GM18498 (cell line): ENCODE results near the gene ASH1L.
"Not testable (repeated sequence)": the region's sequence is repeated elsewhere in the genome, so short reads cannot be mapped to it uniquely, and the experiment has no call there.

Source experiments
- ATAC-seq: cut with Tn5 transposase; IDR thresholded peaks from one replicate; pipeline ENCODE4 v1.9.1; 2021; ENCODE audit warnings: mild to moderate bottlenecking, moderate library complexity; ENCODE audit not compliant: unreplicated experiment

Gene ASH1L

GRCh38 chr1:155562581-155563376 is at the start of gene ASH1L:
Gene ASH1L, minus strand, starts transcription at chr1:155562803. Its CDS starts 41,284 bp downstream, at chr1:155521519.
- ATAC-seq, result peak; percentile 79

- ATAC-seq, result peak; percentile 30
These were observed 47.6 kb upstream of the ASH1L start for GRCh38 chr1:155610257-155610647.

- ATAC-seq, result peak; percentile 95
These were observed 47.1 kb upstream of the ASH1L start, which contains the start of gene MSTO1 for GRCh38 chr1:155609515-155610256. Gene MSTO1, plus strand, starts transcription at chr1:155610218. Its CDS starts 31 bp downstream, at chr1:155610249.

GRCh38 chr1:155608888-155609225 is 46.3 kb upstream of the ASH1L start:
- ATAC-seq, result no peak

GRCh38 chr1:155607708-155608107 is 45.1 kb upstream of the ASH1L start:
- no peak for ATAC-seq

GRCh38 chr1:155599828-155600572 is 37.4 kb upstream of the ASH1L start:
- ATAC-seq, result not testable (repeated sequence)

GRCh38 chr1:155598842-155599331 is 36.3 kb upstream of the ASH1L start:
- no peak for ATAC-seq

GRCh38 chr1:155596864-155597263 is 34.3 kb upstream of the ASH1L start:
- no peak for ATAC-seq

- not testable (repeated sequence) for ATAC-seq
These were observed 33.4 kb upstream of the ASH1L start for GRCh38 chr1:155595877-155596474.

- no peak for ATAC-seq
These were observed 29.2 kb upstream of the ASH1L start for GRCh38 chr1:155591770-155592169.

- ATAC-seq, result not testable (repeated sequence)
These were observed 28.1 kb upstream of the ASH1L start for GRCh38 chr1:155590516-155591247.

GRCh38 chr1:155589282-155589681 is 26.7 kb upstream of the ASH1L start:
- ATAC-seq, result not testable (repeated sequence)

- ATAC-seq, result not testable (repeated sequence)
These were observed 21.2 kb upstream of the ASH1L start for GRCh38 chr1:155583846-155584245.

GRCh38 chr1:155575608-155576007 is 13.0 kb upstream of the ASH1L start:
- not testable (repeated sequence) for ATAC-seq

GRCh38 chr1:155574077-155574476 is 11.5 kb upstream of the ASH1L start:
- ATAC-seq, result no peak

- ATAC-seq, result no peak
These were observed 8.0 kb upstream of the ASH1L start for GRCh38 chr1:155570593-155570990.

GRCh38 chr1:155569988-155570592 is 7.5 kb upstream of the ASH1L start:
- ATAC-seq, result no peak

- ATAC-seq, result not testable (repeated sequence)
These were observed 897 bp upstream of the ASH1L start for GRCh38 chr1:155563377-155564022.
